Right cardiac atrium (tissue), 5 donors: Measurements from ENCODE around the gene GRAMD1C. TPM values are rescaled to one million over a fixed set of nuclear protein-coding genes. Genes with fewer than 3 reads are reported as not detected.

ENCODE experiments used
- ATAC-seq, 2 donors: fragments of 200-7000 bp; cut with Tn5 transposase; one replicate each; pipeline versions ENCODE4 v1.8.0 to v1.9.1; 2020; ENCODE audit warnings: moderate library complexity in 2 of 2, mild to moderate bottlenecking in 1 of 2
- DNase-seq, 3 donors: peaks; one replicate each; pipeline ENCODE4 v3.0.0-alpha.2; 2020
- H3K27ac ChIP-seq: one replicate; pipeline ENCODE4 v1.5.1; 2013; ENCODE audit warnings: mild to moderate bottlenecking, low read length, control low read depth, moderate library complexity
- H3K27me3 ChIP-seq: one replicate; pipeline ENCODE4 v1.6.1; 2013; ENCODE audit not compliant: control insufficient read depth, insufficient read depth
- H3K4me1 ChIP-seq: one replicate; pipeline ENCODE4 v1.6.1; 2013; ENCODE audit warnings: low read length; ENCODE audit not compliant: control insufficient read depth, insufficient read depth
- H3K4me3 ChIP-seq: one replicate; pipeline ENCODE4 v1.5.1; 2013; ENCODE audit warnings: low read length, control low read depth
- H3K9me3 ChIP-seq: one replicate; pipeline ENCODE4 v1.6.1; 2013; ENCODE audit warnings: low read length; ENCODE audit not compliant: control insufficient read depth
- WGBS: extraction: QIAGEN DNeasy Blood & Tissue Kit; methylation state at CpG from one replicate; pipeline ENCODE4 v1.1.7; 2013; 5-methylcytosine and 5-hydroxymethylcytosine counted together
- intact Hi-C, 4 donors: fragments of 100-400 bp; cut with DNase I; formaldehyde crosslinking; loops; one replicate each; pipeline versions ENCODE4 v1.11.0 to v1.14.0; 2022 to 2023
- polyA plus RNA-seq: library from polyadenylated mRNA; stranded (reverse); fragments of 200-250 nt; gene quantifications from one replicate; pipeline ENCODE4 v1.2.3, GENCODE V29; 2013
- total RNA-seq, 4 donors: library from RNA; stranded (reverse); fragmentation: NEBNext Ultra II Directional; extraction: Animal tissue kit (Norgen Biotek cat#: 25700); gene quantifications; one replicate each; pipeline ENCODE4 v1.2.1, GENCODE V29; 2021
- donor health status: healthy with polysubstance abuse.
- donor health status: DM: no; HTN: yes; CAD: no.
- donor health status: DM: no; HTN: no; CAD: no.
- donor health status: DM: no; HTN: yes; CAD: no; lungs with severe emphysema.
- donor health status: DM: yes; HTN: yes; CAD: no.

The GRAMD1C gene
- total and polyA plus RNA-seq, 5 donors = 0.38 to 3.0 (median 1.7) TPM

- ATAC-seq (no peak), DNase-seq (no peak)
- intact Hi-C loops = no loop called here
- H3K9me3 ChIP-seq = no peaks in the 10 kb centered on the region
- H3K4me1 ChIP-seq = no peaks in the 10 kb centered on the region
- no peaks in the 10 kb centered on the region for H3K27me3 ChIP-seq
- H3K4me3 ChIP-seq = no peak overlapping the region
- no peak overlapping the region for H3K27ac ChIP-seq
Measured at GRCh38 chr3:113952921-113953320, 114.3 kb downstream of the GRAMD1C start.

- Histone ChIP-seq H3K27ac (no peak overlapping the region), H3K4me1 (no peaks in the 10 kb centered on the region), H3K9me3 (no peaks in the 10 kb centered on the region), H3K27me3 (no peaks in the 10 kb centered on the region), H3K4me3 (no peak overlapping the region)
- ATAC-seq (no peak), DNase-seq (no peak)
- WGBS = 66% methylated on average over 7 of the region's 7 CpGs
- intact Hi-C loops = no loop called here
Measured at GRCh38 chr3:113953677-113954076, 115.1 kb downstream of the GRAMD1C start.

GRCh38 chr3:113954091-113954685 is 115.6 kb downstream of the GRAMD1C start:
- no peak for DNase-seq
- 88% methylated on average over 8 of the region's 8 CpGs for WGBS
- Histone ChIP-seq H3K27me3 (no peaks in the 10 kb centered on the region), H3K27ac (no peak overlapping the region), H3K4me1 (no peaks in the 10 kb centered on the region), H3K4me3 (no peak overlapping the region), H3K9me3 (no peaks in the 10 kb centered on the region)
- intact Hi-C loops = no loop called here
- ATAC-seq = no peak

GRCh38 chr3:113963879-113964278 is 125.3 kb downstream of the GRAMD1C start:
- DNase-seq (no peak), ATAC-seq (no peak)
- intact Hi-C loops = no loop called here
- H3K27me3 ChIP-seq = no peaks in the 10 kb centered on the region
- H3K4me1 ChIP-seq = no peaks in the 10 kb centered on the region
- H3K9me3 ChIP-seq = no peaks in the 10 kb centered on the region
- 90% methylated on average over 3 of the region's 3 CpGs for WGBS
- no peak overlapping the region for H3K27ac ChIP-seq
- H3K4me3 ChIP-seq = no peak overlapping the region

- H3K4me1 ChIP-seq = no peaks in the 10 kb centered on the region
- no peak overlapping the region for H3K4me3 ChIP-seq
- 82% methylated on average over 2 of the region's 2 CpGs for WGBS
- H3K27me3 ChIP-seq = no peaks in the 10 kb centered on the region
- ATAC-seq (no peak), DNase-seq (no peak)
- H3K27ac ChIP-seq = no peak overlapping the region
- no peaks in the 10 kb centered on the region for H3K9me3 ChIP-seq
- intact Hi-C loops = no loop called here
Measured at GRCh38 chr3:113966172-113966571, 127.6 kb downstream of the GRAMD1C start.

GRCh38 chr3:113968986-113969385 is 130.4 kb downstream of the GRAMD1C start:
- DNase-seq = no peak
- intact Hi-C loops = no loop called here
- H3K9me3 ChIP-seq = no peaks in the 10 kb centered on the region
- no peaks in the 10 kb centered on the region for H3K4me1 ChIP-seq
- H3K27me3 ChIP-seq = no peaks in the 10 kb centered on the region
- H3K4me3 ChIP-seq = no peak overlapping the region
- no peak overlapping the region for H3K27ac ChIP-seq
- WGBS = 37% methylated on average over 2 of the region's 2 CpGs
- ATAC-seq = peak; percentile 47 to 48

- Histone ChIP-seq H3K4me3 (no peak overlapping the region), H3K27me3 (no peaks in the 10 kb centered on the region), H3K4me1 (no peaks in the 10 kb centered on the region), H3K27ac (no peak overlapping the region), H3K9me3 (no peaks in the 10 kb centered on the region)
- DNase-seq = no peak
- ATAC-seq = no peak
- intact Hi-C loops = no loop called here
- WGBS = 91% methylated on average over 4 of the region's 4 CpGs
Measured at GRCh38 chr3:113977822-113978221, 139.2 kb downstream of the GRAMD1C start.

- Histone ChIP-seq H3K4me1 (no peaks in the 10 kb centered on the region), H3K27ac (no peak overlapping the region), H3K27me3 (no peaks in the 10 kb centered on the region), H3K9me3 (no peaks in the 10 kb centered on the region), H3K4me3 (no peak overlapping the region)
- ATAC-seq (no peak), DNase-seq (no peak)
- WGBS = 81% methylated on average over 1 of the region's 1 CpG
- intact Hi-C loops = no loop called here
Measured at GRCh38 chr3:113979916-113980315, 141.3 kb downstream of the GRAMD1C start.

GRCh38 chr3:113981803-113982202 is 143.2 kb downstream of the GRAMD1C start:
- ATAC-seq (no peak), DNase-seq (no peak)

GRCh38 chr3:113983544-113983943 is 145.0 kb downstream of the GRAMD1C start:
- H3K4me3 ChIP-seq = no peak overlapping the region
- DNase-seq (no peak), ATAC-seq (no peak)
- intact Hi-C loops = no loop called here
- 85% methylated on average over 3 of the region's 3 CpGs for WGBS
- H3K27me3 ChIP-seq = no peaks in the 10 kb centered on the region
- no peaks in the 10 kb centered on the region for H3K4me1 ChIP-seq
- H3K9me3 ChIP-seq = no peaks in the 10 kb centered on the region
- H3K27ac ChIP-seq = no peak overlapping the region

More at GRCh38 chr3:113981803-113982202, 143.2 kb downstream of the GRAMD1C start:
- H3K4me3 ChIP-seq = no peak overlapping the region
- intact Hi-C loops = no loop called here
- no peaks in the 10 kb centered on the region for H3K27me3 ChIP-seq
- no peak overlapping the region for H3K27ac ChIP-seq
- H3K4me1 ChIP-seq = no peaks in the 10 kb centered on the region
- no peaks in the 10 kb centered on the region for H3K9me3 ChIP-seq

GRCh38 chr3:113985541-113985940 is 147.0 kb downstream of the GRAMD1C start:
- Histone ChIP-seq H3K4me1 (no peaks in the 10 kb centered on the region), H3K27me3 (no peaks in the 10 kb centered on the region), H3K4me3 (no peak overlapping the region), H3K27ac (no peak overlapping the region), H3K9me3 (no peaks in the 10 kb centered on the region)
- DNase-seq (no peak), ATAC-seq (no peak)
- 53% methylated on average over 4 of the region's 4 CpGs for WGBS
- intact Hi-C loops = no loop called here
